Measurements from ENCODE around the gene SNX21.
A peak's percentile ranks its signal among the peaks of the same experiment; 100 is the strongest.

SNX21 gene

GRCh38 chr20:45883100-45883469 lies 49.5 kb downstream of the SNX21 start:
- no peak for DNase-seq

- no peak for DNase-seq
These were observed 53.2 kb downstream of the SNX21 start for GRCh38 chr20:45886590-45887345.

- no peak for DNase-seq
These were observed 53.7 kb downstream of the SNX21 start, which contains the start of gene SPATA25 for GRCh38 chr20:45887346-45887715. Gene SPATA25 (minus strand): TSS chr20:45887622. CDS start chr20:45887590, 32 bp downstream.

- no peak for DNase-seq
These were observed 55.1 kb downstream of the SNX21 start for GRCh38 chr20:45888681-45889080.

DNA sequence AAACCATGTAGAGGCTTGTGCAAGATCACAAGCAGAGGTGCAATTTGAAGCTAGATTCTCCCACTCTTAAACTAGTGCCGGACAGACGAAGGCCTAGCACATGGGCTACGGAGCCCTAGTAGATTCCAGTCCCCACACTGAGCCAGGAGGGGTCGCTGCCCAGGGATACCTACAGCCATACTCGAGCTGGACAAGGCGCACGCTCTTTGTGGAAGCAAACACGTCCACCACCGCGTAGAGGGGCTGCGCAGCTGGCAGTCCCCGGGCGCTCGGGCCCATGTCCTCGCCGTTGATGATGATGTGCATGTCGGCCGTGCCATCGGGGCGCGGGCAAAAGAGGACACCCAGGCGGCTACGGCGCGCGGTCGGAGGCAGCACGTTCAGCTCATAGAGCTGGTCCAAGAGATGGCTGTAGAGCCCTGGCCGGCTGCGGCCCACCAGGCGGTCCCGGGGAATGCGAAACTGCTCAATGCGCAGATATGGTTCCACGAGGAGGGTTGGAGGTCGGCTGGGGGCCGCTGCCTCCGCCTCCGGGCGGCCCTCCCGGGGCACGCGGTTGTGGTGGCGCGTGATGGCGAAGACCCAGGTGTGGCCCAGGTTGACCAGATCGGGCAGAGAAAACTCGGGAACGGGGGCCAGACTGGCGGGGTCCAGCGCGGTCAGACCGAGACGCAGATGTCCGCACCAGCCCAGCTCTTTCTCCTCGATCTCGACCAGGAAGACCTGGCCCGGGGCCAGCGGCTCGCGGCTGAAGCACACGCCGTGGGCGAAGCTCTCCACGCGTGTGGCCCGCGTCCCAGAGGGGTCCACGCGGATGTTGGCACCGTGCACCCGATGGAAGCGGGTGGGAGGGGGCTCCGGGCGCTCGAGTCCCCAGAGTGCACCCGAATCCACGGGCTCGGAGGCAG lies 56.7 kb downstream of the SNX21 start:
- peak; percentile 27 for DNase-seq

DNA sequence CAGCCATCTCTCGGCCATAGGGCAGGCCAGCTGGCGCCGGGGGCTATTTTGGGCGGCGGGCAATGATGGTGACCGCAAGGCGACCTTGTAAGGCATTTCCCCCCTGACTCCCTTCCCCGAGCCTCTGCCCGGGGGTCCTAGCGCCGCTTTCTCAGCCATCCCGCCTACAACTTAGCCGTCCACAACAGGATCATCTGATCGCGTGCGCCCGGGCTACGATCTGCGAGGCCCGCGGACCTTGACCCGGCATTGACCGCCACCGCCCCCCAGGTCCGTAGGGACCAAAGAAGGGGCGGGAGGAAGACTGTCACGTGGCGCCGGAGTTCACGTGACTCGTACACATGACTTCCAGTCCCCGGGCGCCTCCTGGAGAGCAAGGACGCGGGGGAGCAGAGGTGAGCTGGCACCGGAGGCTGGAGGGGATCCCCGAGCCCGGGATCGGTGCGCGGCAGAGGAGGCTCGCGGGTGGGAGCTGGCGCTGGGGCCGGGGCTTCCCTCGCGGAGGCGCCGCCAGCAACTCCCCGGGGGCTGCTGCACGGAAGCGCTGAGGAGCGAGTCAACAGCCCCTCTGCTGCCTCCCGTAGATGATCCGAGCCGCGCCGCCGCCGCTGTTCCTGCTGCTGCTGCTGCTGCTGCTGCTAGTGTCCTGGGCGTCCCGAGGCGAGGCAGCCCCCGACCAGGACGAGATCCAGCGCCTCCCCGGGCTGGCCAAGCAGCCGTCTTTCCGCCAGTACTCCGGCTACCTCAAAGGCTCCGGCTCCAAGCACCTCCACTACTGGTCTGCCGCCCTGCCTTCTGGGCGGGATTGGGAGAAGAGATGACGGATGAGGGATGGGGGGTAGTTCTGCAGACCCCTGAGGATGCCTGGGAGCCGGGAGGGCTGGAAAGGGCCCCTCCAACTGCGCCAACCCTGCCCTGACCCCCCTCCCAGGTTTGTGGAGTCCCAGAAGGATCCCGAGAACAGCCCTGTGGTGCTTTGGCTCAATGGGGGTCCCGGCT lies 57.7 kb downstream of the SNX21 start, which contains the start of the genes CTSA and NEURL2:
CTSA (plus strand) TSS at position 351 of the 999 bp plus-strand sequence; CDS start at position 585, 234 bp downstream.
NEURL2 (minus strand) TSS at position 224 of the 999 bp plus-strand sequence; CDS start at position 7, 217 bp downstream.
- DNase-seq, result peak; percentile 81

GRCh38 chr20:45892049-45892825 lies 58.6 kb downstream of the SNX21 start:
- DNase-seq, result no peak

Measured in effector CD4-positive, alpha-beta T cell (primary cell).